GM18517 (cell line): Measurements from ENCODE around the gene VARS1.
A peak's percentile ranks its signal among the peaks of the same experiment; 100 is the strongest.
"Not testable (repeated sequence)": the region's sequence is repeated elsewhere in the genome, so short reads cannot be mapped to it uniquely, and the experiment has no call there.

Source experiments
- ATAC-seq: cut with Tn5 transposase; IDR thresholded peaks from one replicate; pipeline ENCODE4 v1.9.1; 2021; ENCODE audit warnings: mild to moderate bottlenecking, moderate library complexity; ENCODE audit not compliant: unreplicated experiment

VARS1 gene

GRCh38 chr6:31822036-31822821, 26.7 kb upstream of the VARS1 start:
- ATAC-seq, result no peak

DNA sequence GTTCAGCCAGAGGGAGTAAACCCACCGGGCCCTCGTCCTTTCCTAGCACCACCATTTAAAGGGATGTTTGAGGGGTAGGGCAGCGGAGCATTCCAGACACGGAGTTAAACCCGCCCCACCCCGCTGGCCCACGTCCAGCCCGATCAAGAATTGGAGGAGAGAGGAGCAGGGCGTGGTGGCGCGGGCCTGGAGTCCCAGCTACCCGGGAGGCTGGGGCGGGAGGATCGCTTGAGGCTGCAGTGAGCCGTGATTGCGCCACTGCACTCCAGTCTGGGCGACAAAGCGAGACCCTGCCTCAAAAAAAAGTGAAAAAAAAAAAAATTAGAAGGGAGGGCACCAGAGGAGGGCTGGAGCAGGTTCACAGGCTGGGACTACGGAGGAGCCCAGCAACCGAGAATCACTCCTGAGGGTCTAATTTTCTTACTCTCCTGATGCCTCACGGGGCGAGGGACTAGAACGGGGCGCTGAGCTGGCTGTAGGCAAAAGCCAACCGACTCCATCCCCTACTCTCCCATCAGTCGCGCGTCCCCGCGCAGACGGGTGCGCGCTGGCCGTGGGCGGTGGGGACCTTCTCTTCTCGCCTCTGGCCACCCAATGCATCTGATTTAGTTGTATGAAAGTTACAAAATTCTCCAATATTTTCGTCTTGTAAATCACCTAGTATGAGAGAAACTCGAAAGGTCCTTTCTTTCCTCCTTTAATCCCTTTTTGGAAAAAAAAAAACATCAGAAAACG, 25.9 kb upstream of the VARS1 start:
- ATAC-seq, result no peak

GRCh38 chr6:31820399-31820798, 24.8 kb upstream of the VARS1 start:
- not testable (repeated sequence) for ATAC-seq

DNA sequence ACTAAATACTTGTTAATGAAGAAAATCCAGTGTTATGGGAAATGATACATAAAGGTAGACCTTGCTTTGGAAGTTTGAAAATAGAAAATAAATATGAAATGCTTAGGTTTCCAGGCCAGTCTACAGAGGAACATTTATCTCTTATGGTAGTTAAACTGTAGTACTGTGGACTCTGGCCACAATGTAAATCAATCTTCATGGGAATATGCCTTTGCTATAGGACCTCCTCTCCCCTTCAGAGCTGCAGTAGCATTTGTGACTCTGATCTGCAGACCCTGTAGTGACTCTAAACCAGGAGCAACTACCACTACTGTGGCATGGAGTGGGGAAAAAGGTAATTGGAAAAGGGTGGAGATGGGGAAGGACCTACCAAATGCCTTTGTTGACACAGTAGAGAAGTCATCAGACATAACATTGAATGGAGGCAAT, 24.3 kb upstream of the VARS1 start:
- no peak for ATAC-seq

GRCh38 chr6:31817929-31818511, 22.5 kb upstream of the VARS1 start:
- not testable (repeated sequence) for ATAC-seq

- not testable (repeated sequence) for ATAC-seq
Observed at GRCh38 chr6:31817133-31817928, 21.8 kb upstream of the VARS1 start.

DNA sequence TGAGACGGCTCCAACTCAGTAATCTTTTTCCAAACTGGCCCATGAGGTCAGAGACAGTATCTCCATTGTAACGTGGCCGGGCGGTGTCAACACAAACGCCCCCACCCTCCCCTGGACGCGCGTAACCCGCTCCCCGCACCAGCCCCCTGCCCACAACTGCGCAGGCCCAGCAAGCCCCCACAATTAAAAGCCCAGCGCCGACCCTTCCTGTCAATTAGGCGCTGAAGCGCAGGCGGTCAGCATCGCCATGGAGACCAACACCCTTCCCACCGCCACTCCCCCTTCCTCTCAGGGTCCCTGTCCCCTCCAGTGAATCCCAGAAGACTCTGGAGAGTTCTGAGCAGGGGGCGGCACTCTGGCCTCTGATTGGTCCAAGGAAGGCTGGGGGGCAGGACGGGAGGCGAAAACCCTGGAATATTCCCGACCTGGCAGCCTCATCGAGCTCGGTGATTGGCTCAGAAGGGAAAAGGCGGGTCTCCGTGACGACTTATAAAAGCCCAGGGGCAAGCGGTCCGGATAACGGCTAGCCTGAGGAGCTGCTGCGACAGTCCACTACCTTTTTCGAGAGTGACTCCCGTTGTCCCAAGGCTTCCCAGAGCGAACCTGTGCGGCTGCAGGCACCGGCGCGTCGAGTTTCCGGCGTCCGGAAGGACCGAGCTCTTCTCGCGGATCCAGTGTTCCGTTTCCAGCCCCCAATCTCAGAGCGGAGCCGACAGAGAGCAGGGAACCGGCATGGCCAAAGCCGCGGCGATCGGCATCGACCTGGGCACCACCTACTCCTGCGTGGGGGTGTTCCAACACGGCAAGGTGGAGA, 19.7 kb upstream of the VARS1 start, which contains the start of the genes HSPA1A and HSPA1L:
Gene HSPA1A (plus strand): TSS at position 519 of the 814 bp plus-strand sequence. CDS start 214 bp downstream, at position 733.
Gene HSPA1L (minus strand): TSS at position 259 of the 814 bp plus-strand sequence. CDS start 3,311 bp downstream, outside the sequence.
- ATAC-seq, result no peak

GRCh38 chr6:31814677-31815024, 19.1 kb upstream of the VARS1 start:
- no peak for ATAC-seq

GRCh38 chr6:31813465-31813849, 17.9 kb upstream of the VARS1 start:
- no peak for ATAC-seq

- ATAC-seq, result no peak
Observed at GRCh38 chr6:31811645-31812044, 16.1 kb upstream of the VARS1 start.

DNA sequence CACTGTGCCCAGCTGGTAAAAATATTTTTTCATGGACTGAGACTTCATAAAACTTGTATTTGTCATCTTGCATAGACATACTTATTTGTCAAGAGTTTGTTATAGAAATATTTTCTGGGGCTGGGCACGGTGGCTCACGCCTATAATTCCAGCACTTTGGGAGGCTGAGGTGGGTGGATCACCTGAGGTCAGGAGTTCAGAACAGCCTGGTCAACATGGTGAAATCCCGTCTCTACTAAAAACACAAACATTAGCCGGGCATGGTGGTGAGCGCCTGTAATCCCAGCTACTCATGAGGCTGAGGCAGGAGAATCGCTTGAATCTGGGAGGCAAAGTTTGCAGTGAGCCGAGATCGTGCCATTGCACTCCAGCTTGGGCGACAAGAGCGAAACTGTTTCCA, 13.0 kb upstream of the VARS1 start:
- not testable (repeated sequence) for ATAC-seq

DNA sequence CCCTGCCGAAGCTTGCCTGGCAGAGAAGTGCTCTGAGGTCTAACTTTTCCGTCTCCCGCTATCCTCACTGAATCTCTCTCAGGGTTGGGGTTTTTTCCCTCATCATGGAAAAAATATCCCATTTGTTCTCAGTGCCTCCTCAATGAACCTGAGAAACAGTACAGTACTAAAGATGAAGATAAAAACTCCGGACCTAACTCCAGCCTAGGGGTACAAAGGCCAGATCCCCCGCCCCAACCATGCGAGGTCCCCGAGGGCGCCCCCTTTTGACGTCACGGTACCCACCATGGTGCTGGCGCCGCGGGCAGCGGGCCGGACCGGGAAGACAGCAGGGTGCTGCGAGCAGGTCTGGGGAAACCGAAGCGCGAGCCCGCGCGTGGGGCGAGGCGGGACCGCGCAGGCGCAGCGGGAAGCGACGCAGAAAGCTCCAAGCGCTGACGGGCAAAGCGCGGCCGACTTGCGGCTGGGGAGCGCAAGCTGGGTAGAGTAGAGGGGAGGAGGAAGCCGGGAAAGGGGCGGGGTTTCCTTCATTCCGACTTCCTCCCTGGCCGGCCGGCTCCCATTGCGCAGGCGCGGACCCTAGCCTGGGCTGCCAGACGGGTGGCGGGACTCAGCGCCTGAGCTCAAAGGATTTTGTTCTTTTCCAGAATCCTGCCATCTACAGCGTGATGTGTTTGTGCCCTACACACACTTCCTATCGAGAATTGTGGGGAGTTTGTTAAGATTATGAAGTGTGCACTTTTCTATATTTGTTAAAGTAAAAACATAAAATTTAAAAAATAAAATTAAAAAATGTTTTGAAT, 11.1 kb upstream of the VARS1 start, which contains the start of gene LSM2:
Gene LSM2 (minus strand): TSS at position 497 of the 803 bp plus-strand sequence. CDS start 209 bp downstream, at position 288.
- ATAC-seq, result peak; percentile 76

DNA sequence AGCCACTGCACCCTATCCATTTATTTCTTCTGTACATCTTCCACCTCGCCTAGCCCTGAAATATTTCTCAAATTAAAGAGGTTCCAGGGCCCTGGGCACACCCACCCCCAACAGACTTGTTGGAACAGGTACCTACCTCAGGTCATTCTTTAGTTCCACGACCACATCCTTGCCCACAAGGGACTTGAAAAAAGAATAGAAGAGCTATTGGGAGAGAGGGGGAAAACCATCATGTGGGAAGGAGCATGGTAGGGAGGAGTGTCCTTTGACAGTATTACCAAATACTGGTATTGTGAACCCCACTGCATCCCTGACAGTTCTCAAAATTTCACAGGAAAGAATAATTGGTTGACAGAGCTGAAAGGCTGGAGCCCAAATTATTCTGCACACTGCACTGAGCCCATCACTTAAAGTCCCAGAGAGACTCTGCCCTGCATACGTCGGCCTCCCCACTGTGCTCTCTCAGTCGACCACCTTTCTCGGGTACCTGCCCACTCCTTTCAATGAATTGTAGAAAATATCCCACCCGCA, 10.5 kb upstream of the VARS1 start:
- ATAC-seq, result peak; percentile 7

GRCh38 chr6:31801031-31801927, 5.7 kb upstream of the VARS1 start:
- not testable (repeated sequence) for ATAC-seq

DNA sequence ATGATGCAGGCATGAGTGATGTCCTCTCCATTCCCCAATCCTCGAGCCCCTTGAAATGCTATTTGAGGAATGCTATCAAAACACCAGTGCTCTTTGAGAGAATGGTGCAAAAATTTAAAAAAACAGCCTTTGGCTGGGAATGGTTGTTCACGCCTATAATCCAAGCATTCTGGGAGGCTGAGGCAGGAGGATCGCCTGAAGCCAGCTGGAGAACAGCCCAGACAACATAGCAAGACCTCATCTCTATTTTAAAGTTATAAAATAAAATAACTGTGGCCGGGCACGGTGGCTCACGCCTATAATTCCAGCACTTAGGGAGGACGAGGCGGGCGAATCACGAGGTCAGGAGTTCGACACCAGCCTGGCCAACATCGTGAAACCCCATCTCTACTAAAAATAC, 4.2 kb upstream of the VARS1 start:
- ATAC-seq, result no peak

DNA sequence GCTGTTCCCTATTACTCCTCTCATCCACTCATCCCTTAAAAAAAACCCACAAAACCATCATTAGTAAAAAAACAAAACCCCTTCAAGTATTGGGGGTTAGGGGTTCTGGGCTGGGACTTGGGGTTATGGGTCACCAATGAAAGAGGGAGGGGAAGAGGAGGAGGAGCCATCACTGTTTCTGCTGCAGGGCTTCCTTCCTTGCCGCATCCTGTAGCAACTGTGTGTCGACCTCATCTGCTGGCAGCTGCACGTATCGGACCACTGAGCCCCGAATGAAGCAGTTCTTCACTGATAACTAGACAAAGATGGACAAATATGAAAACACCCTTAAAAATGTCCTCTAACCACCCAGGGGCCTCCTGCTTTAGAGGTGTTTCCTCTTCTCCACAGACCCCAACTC, 2.0 kb upstream of the VARS1 start:
- no peak for ATAC-seq

DNA sequence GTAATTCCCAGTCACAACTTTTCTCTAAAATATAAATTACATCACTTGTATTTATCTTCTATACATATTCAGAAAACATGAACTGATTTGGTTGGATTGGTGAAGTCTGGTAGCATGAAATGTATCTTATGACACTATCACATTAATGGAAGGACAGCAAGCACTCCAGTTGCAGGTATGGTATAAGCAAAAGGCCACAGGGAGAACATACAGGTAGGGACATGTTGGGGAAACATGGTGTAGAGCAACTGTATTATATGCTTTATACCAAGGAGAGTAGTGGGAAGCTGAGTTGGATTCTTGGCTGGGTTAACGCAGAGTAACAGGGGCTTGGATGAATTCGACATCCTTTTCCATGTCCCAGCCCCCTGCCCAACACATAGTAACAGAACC, 1.4 kb upstream of the VARS1 start:
- no peak for ATAC-seq
